Suprapubic skin (tissue), 3 donors: ENCODE results near the gene AMPD3.

Experiments
- POLR2AphosphoS5 ChIP-seq, 3 donors: sonication (generic); formaldehyde crosslinking; IDR thresholded peaks; one replicate each; pipeline ENCODE4 v1.6.1; 2017; ENCODE audit warnings: antibody characterized with exemption in 3 of 3
- TF ChIP-seq, protein P1 (sequence below), 2 donors: fragments of 200-600 bp in 1 of 2; fragments of 450-650 bp in 1 of 2; sonication (generic) in 1 of 2; IDR thresholded peaks; one replicate each; pipeline ENCODE4 v1.5.1; 2016 to 2019; ENCODE audit warnings: antibody characterized with exemption in 2 of 2, mild to moderate bottlenecking in 1 of 2, moderate library complexity in 1 of 2

DNA sequence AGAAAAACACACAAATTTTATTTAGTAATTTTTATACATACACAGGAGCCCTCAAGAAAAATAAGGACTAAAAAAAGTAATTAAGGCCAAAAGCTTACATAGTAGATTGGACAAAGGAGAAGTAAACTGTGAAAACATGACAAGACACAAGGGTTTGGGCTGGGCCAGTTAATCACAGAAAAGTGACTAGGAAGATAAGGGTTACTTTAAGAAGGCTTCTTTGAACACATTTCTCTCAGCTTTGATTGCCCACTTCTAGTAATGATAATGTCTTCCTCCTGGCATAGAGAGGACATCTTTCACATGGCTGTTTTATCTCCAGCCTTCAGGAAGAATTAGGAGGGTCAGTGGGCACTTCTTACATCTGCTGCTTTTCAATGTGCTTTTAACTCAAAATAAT, 82.5 kb downstream of the AMPD3 start:
- TF ChIP-seq, protein P1, sequence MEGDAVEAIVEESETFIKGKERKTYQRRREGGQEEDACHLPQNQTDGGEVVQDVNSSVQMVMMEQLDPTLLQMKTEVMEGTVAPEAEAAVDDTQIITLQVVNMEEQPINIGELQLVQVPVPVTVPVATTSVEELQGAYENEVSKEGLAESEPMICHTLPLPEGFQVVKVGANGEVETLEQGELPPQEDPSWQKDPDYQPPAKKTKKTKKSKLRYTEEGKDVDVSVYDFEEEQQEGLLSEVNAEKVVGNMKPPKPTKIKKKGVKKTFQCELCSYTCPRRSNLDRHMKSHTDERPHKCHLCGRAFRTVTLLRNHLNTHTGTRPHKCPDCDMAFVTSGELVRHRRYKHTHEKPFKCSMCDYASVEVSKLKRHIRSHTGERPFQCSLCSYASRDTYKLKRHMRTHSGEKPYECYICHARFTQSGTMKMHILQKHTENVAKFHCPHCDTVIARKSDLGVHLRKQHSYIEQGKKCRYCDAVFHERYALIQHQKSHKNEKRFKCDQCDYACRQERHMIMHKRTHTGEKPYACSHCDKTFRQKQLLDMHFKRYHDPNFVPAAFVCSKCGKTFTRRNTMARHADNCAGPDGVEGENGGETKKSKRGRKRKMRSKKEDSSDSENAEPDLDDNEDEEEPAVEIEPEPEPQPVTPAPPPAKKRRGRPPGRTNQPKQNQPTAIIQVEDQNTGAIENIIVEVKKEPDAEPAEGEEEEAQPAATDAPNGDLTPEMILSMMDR (IDR thresholded peaks at IDR 0.05) = no peak
- TF ChIP-seq POLR2AphosphoS5 (IDR thresholded peaks at IDR 0.05) = no peak
